WTC11 (cell line): Measurements from ENCODE around the gene APMAP. TPM values are rescaled to one million over a fixed set of nuclear protein-coding genes. Genes with fewer than 3 reads are reported as not detected.

Source experiments
- ATAC-seq: fragments of 200-7000 bp; cut with Tn5 transposase; 2 replicates; pipeline ENCODE4 v1.10.0; 2021; ENCODE audit warnings: mild to moderate bottlenecking, moderate library complexity
- CTCF ChIA-PET: fragments of 300-600 bp; sonication (Branson Sonifier 250); formaldehyde crosslinking; loops from one replicate; lab custom pipeline; 2021; ENCODE audit warnings: antibody characterized with exemption; lab: Charles Lee
- POLR2A ChIA-PET: fragments of 350-600 bp; sonication (Branson Sonifier 250); formaldehyde crosslinking; loops from one replicate; lab custom pipeline; 2021; ENCODE audit warnings: antibody characterized with exemption; lab: Charles Lee
- DNase-seq: peaks from one replicate; pipeline ENCODE4 v3.0.0; 2021; ENCODE audit warnings: low spot score
- H3K27ac Mint-ChIP-seq: 2 replicates; pipeline ENCODE4 v1.8.0; 2021; ENCODE audit warnings: mixed read lengths
- H3K27me3 Mint-ChIP-seq: 2 replicates; pipeline ENCODE4 v1.8.0; 2021; ENCODE audit warnings: low read depth, mild to moderate bottlenecking, moderate library complexity, mixed read lengths
- H3K36me3 Mint-ChIP-seq: 2 replicates; pipeline ENCODE4 v1.8.0; 2021; ENCODE audit warnings: mixed read lengths
- H3K4me1 Mint-ChIP-seq: 2 replicates; pipeline ENCODE4 v1.8.0; 2022; ENCODE audit warnings: mixed read lengths
- H3K4me3 Mint-ChIP-seq: 2 replicates; pipeline ENCODE4 v1.8.0; 2021; ENCODE audit warnings: mild to moderate bottlenecking, moderate library complexity, mixed read lengths
- H3K9me3 Mint-ChIP-seq: 2 replicates; pipeline ENCODE4 v1.8.0; 2021; ENCODE audit warnings: mixed read lengths
- ATF2 ChIP-seq: sonication (generic); formaldehyde crosslinking; IDR thresholded peaks from 2 replicates; pipeline ENCODE4 v1.8.1; 2022; ENCODE audit warnings: low read depth, missing genetic modification reagents, borderline replicate concordance
- CREB1 ChIP-seq: sonication (generic); formaldehyde crosslinking; IDR thresholded peaks from 2 replicates; pipeline ENCODE4 v1.8.0; 2023; ENCODE audit warnings: mild to moderate bottlenecking, missing genetic modification reagents
- CTCF ChIP-seq: fragments of 200-600 bp; IDR thresholded peaks from 2 replicates; pipeline ENCODE4 v1.8.0; 2022; ENCODE audit warnings: antibody characterized with exemption
- E2F4 ChIP-seq: sonication (generic); formaldehyde crosslinking; IDR thresholded peaks from 2 replicates; pipeline ENCODE4 v1.8.1; 2022; ENCODE audit warnings: low read depth, mild to moderate bottlenecking, moderate library complexity, missing genetic modification reagents, borderline replicate concordance
- FOXK1 ChIP-seq: sonication (generic); formaldehyde crosslinking; IDR thresholded peaks from 2 replicates; pipeline ENCODE4 v1.8.0; 2022; ENCODE audit warnings: mild to moderate bottlenecking, moderate library complexity, missing genetic modification reagents
- GRHL2 ChIP-seq: fragments of 250-450 bp; sonication (Bioruptor Pico); IDR thresholded peaks from 2 replicates; pipeline ENCODE4 v1.8.0; 2022; ENCODE audit warnings: mild to moderate bottlenecking, moderate library complexity; ENCODE audit not compliant: insufficient replicate concordance, severe bottlenecking
- JAZF1 ChIP-seq: fragments of 250-450 bp; sonication (Bioruptor Pico); IDR thresholded peaks from 2 replicates; pipeline ENCODE4 v1.9.0; 2021; ENCODE audit warnings: moderate library complexity, mild to moderate bottlenecking, inconsistent platforms
- JUN ChIP-seq: sonication (generic); formaldehyde crosslinking; IDR thresholded peaks from 2 replicates; pipeline ENCODE4 v1.8.0; 2023; ENCODE audit warnings: mild to moderate bottlenecking, missing genetic modification reagents
- MXD4 ChIP-seq: fragments of 250-450 bp; sonication (Bioruptor Pico); IDR thresholded peaks from 2 replicates; pipeline ENCODE4 v1.8.0; 2021; ENCODE audit warnings: mild to moderate bottlenecking, moderate library complexity, borderline replicate concordance
- MYBL2 ChIP-seq: sonication (generic); formaldehyde crosslinking; IDR thresholded peaks from 2 replicates; pipeline ENCODE4 v1.8.1; 2023; ENCODE audit warnings: mild to moderate bottlenecking, moderate library complexity, missing genetic modification reagents
- NFE2L1 ChIP-seq: sonication (generic); formaldehyde crosslinking; IDR thresholded peaks from 2 replicates; pipeline ENCODE4 v1.8.1; 2023; ENCODE audit warnings: missing genetic modification reagents
- NR1H2 ChIP-seq: sonication (generic); formaldehyde crosslinking; IDR thresholded peaks from 2 replicates; pipeline ENCODE4 v1.9.0; 2021; ENCODE audit warnings: mild to moderate bottlenecking, moderate library complexity, missing genetic modification reagents
- OVOL2 ChIP-seq: fragments of 250-450 bp; sonication (Bioruptor Pico); IDR thresholded peaks from 2 replicates; pipeline ENCODE4 v1.9.0; 2021; ENCODE audit warnings: mild to moderate bottlenecking, borderline replicate concordance
- TEAD1 ChIP-seq: sonication (generic); formaldehyde crosslinking; IDR thresholded peaks from 2 replicates; pipeline ENCODE4 v1.8.0; 2022; ENCODE audit warnings: mild to moderate bottlenecking, missing genetic modification reagents
- USF2 ChIP-seq: sonication (generic); formaldehyde crosslinking; IDR thresholded peaks from 2 replicates; pipeline ENCODE4 v1.8.1; 2023; ENCODE audit warnings: mild to moderate bottlenecking, missing genetic modification reagents, moderate library complexity
- ZNF138 ChIP-seq: sonication (generic); formaldehyde crosslinking; conservative IDR thresholded peaks from 2 replicates; pipeline ENCODE4 v1.8.1; 2022; ENCODE audit warnings: mild to moderate bottlenecking, moderate library complexity, missing genetic modification reagents
- ZNF317 ChIP-seq: sonication (generic); formaldehyde crosslinking; IDR thresholded peaks from 2 replicates; pipeline ENCODE4 v1.8.1; 2023; ENCODE audit warnings: low read depth, mild to moderate bottlenecking, moderate library complexity, missing genetic modification reagents, borderline replicate concordance
- ZNF396 ChIP-seq: fragments of 250-450 bp; sonication (Bioruptor Pico); IDR thresholded peaks from 2 replicates; pipeline ENCODE4 v1.8.0; 2021; ENCODE audit warnings: mild to moderate bottlenecking, moderate library complexity, borderline replicate concordance
- ZNF671 ChIP-seq: fragments of 250-450 bp; sonication (Bioruptor Pico); IDR thresholded peaks from 2 replicates; pipeline ENCODE4 v1.8.0; 2021; ENCODE audit warnings: mild to moderate bottlenecking
- total RNA-seq: library from RNA; stranded (reverse); gene quantifications from 3 replicates; pipeline ENCODE4 v1.2.3, GENCODE V29; 2021
- TF ChIP-seq, protein P1 (sequence below): sonication (generic); formaldehyde crosslinking; IDR thresholded peaks from 2 replicates; pipeline ENCODE4 v1.8.0; 2022; ENCODE audit warnings: mild to moderate bottlenecking, missing genetic modification reagents
- TF ChIP-seq, protein P2 (sequence below): fragments of 250-450 bp; sonication (Bioruptor Pico); IDR thresholded peaks from 2 replicates; pipeline ENCODE4 v1.9.0; 2021; ENCODE audit warnings: mild to moderate bottlenecking
- TF ChIP-seq, protein P3 (sequence below): sonication (generic); formaldehyde crosslinking; IDR thresholded peaks from 2 replicates; pipeline ENCODE4 v1.8.0; 2022; ENCODE audit warnings: mild to moderate bottlenecking, missing genetic modification reagents
- TF ChIP-seq, protein P4 (sequence below): fragments of 250-450 bp; sonication (Bioruptor Pico); IDR thresholded peaks from 2 replicates; pipeline ENCODE4 v1.9.0; 2021; ENCODE audit warnings: moderate library complexity, mild to moderate bottlenecking, inconsistent platforms, borderline replicate concordance

APMAP gene
- total RNA-seq, 1 experiment from 2014 or later: 55.3 TPM

GRCh38 chr20:24991897-24992486 lies 559 bp downstream of the APMAP start (continued):
- TF ChIP-seq, protein P1, sequence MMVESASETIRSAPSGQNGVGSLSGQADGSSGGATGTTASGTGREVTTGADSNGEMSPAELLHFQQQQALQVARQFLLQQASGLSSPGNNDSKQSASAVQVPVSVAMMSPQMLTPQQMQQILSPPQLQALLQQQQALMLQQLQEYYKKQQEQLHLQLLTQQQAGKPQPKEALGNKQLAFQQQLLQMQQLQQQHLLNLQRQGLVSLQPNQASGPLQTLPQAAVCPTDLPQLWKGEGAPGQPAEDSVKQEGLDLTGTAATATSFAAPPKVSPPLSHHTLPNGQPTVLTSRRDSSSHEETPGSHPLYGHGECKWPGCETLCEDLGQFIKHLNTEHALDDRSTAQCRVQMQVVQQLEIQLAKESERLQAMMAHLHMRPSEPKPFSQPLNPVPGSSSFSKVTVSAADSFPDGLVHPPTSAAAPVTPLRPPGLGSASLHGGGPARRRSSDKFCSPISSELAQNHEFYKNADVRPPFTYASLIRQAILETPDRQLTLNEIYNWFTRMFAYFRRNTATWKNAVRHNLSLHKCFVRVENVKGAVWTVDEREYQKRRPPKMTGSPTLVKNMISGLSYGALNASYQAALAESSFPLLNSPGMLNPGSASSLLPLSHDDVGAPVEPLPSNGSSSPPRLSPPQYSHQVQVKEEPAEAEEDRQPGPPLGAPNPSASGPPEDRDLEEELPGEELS (CRISPR knock-in tag): no peak
- TF ChIP-seq ATF2 (CRISPR knock-in tag) (no peak), OVOL2 (CRISPR knock-in tag) (no peak)
- TF ChIP-seq, all 79 proteins: peak for 0

GRCh38 chr20:24990810-24991252 lies 1.7 kb downstream of the APMAP start:
- no peaks in the 10 kb centered on the region for H3K9me3 Mint-ChIP-seq
- DNase-seq: no peak

DNA sequence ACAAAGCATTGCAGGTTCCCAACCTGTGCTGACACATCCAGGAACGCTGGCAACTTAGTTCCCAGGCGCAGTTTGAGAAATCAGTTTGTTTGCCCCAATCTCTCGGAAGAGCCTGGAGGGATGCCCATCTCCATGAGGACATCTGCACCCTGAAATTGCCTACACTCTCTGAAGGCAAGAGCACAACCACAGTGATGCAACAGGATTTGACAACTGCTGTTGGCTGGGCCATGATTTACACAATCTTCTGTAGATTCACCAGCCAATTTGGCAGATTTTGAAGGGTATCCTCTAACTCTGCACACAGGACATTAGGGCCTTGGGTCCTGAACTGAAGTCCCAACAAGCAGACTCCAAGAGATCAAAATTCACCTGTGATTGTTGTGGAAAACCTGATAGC lies 3.4 kb downstream of the APMAP start:
- Mint-ChIP-seq H3K36me3 (no peaks in the 10 kb centered on the region), H3K9me3 (no peaks in the 10 kb centered on the region), H3K27me3 (no peaks in the 10 kb centered on the region; the same call in none of the 2 replicates), H3K4me3 (no peak overlapping the region), H3K27ac (no peak overlapping the region), H3K4me1 (peaks cover 27% of the 10 kb centered on the region)
- ATAC-seq (no peak), DNase-seq (no peak)
- ChIA-PET CTCF (no interaction called here), POLR2A (no interaction called here)
- no peak for TF ChIP-seq E2F4 (CRISPR knock-in tag)
- no peak for TF ChIP-seq USF2 (CRISPR knock-in tag)
- TF ChIP-seq TEAD1: no peak
- no peak for TF ChIP-seq CTCF
- TF ChIP-seq, protein P2, sequence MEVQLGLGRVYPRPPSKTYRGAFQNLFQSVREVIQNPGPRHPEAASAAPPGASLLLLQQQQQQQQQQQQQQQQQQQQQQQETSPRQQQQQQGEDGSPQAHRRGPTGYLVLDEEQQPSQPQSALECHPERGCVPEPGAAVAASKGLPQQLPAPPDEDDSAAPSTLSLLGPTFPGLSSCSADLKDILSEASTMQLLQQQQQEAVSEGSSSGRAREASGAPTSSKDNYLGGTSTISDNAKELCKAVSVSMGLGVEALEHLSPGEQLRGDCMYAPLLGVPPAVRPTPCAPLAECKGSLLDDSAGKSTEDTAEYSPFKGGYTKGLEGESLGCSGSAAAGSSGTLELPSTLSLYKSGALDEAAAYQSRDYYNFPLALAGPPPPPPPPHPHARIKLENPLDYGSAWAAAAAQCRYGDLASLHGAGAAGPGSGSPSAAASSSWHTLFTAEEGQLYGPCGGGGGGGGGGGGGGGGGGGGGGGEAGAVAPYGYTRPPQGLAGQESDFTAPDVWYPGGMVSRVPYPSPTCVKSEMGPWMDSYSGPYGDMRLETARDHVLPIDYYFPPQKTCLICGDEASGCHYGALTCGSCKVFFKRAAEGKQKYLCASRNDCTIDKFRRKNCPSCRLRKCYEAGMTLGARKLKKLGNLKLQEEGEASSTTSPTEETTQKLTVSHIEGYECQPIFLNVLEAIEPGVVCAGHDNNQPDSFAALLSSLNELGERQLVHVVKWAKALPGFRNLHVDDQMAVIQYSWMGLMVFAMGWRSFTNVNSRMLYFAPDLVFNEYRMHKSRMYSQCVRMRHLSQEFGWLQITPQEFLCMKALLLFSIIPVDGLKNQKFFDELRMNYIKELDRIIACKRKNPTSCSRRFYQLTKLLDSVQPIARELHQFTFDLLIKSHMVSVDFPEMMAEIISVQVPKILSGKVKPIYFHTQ (CRISPR knock-in tag): no peak
- TF ChIP-seq JAZF1: no peak
- TF ChIP-seq ZNF138 (CRISPR knock-in tag): no peak
- TF ChIP-seq NR1H2 (CRISPR knock-in tag): no peak
- no peak for TF ChIP-seq CREB1

More at GRCh38 chr20:24990810-24991252, 1.7 kb downstream of the APMAP start:
- peak overlapping the region; percentile 94 for H3K4me3 Mint-ChIP-seq
- H3K36me3 Mint-ChIP-seq: no peaks in the 10 kb centered on the region
- POLR2A ChIA-PET: no interaction called here
- peaks cover 30% of the 10 kb centered on the region for H3K4me1 Mint-ChIP-seq
- no peak overlapping the region for H3K27ac Mint-ChIP-seq
- CTCF ChIA-PET: no interaction called here
- no peak for ATAC-seq
- H3K27me3 Mint-ChIP-seq: no peaks in the 10 kb centered on the region; the same call in none of the 2 replicates
- TF ChIP-seq NFE2L1 (no peak), GRHL2 (CRISPR knock-in tag) (no peak), MYBL2 (CRISPR knock-in tag) (no peak), ZNF671 (CRISPR knock-in tag) (no peak), ZNF396 (no peak), MXD4 (no peak), ZNF317 (CRISPR knock-in tag) (no peak), JUN (CRISPR knock-in tag) (no peak), FOXK1 (no peak), E2F4 (CRISPR knock-in tag) (no peak)
- TF ChIP-seq, protein P3, sequence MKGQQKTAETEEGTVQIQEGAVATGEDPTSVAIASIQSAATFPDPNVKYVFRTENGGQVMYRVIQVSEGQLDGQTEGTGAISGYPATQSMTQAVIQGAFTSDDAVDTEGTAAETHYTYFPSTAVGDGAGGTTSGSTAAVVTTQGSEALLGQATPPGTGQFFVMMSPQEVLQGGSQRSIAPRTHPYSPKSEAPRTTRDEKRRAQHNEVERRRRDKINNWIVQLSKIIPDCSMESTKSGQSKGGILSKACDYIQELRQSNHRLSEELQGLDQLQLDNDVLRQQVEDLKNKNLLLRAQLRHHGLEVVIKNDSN (CRISPR knock-in tag): no peak
- TF ChIP-seq, protein P4, sequence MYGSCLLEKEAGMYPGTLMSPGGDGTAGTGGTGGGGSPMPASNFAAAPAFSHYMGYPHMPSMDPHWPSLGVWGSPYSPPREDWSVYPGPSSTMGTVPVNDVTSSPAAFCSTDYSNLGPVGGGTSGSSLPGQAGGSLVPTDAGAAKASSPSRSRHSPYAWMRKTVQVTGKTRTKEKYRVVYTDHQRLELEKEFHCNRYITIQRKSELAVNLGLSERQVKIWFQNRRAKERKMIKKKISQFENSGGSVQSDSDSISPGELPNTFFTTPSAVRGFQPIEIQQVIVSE (CRISPR knock-in tag): no peak
